Measurements from ENCODE around the gene DTNA.

DTNA gene

GRCh38 chr18:34773378-34773777 lies 63.3 kb downstream of the DTNA start:
- H3K4me2 ChIP-seq (ENCODE audit: low read length) = no peak overlapping the region
- TF ChIP-seq CTCF (IDR thresholded peaks at IDR 0.05; ENCODE audit: low read depth, low read length, poor library complexity, severe bottlenecking) (no peak), EZH2phosphoT487 (IDR thresholded peaks at IDR 0.05; ENCODE audit: borderline replicate concordance, low read length) (no peak)
- H3K27ac ChIP-seq (ENCODE audit: low read depth, low read length) = no peak overlapping the region

GRCh38 chr18:34773961-34774766 lies 64.1 kb downstream of the DTNA start:
- H3K9me3 ChIP-seq (ENCODE audit: control insufficient read depth, insufficient read depth, low read length) = no peaks in the 10 kb centered on the region
- H3K27me3 ChIP-seq (ENCODE audit: control insufficient read depth, low read length) = peaks cover 5% of the 10 kb centered on the region
- H3K4me2 ChIP-seq (ENCODE audit: low read length) = no peak overlapping the region
- H3K4me3 ChIP-seq (ENCODE audit: low read length) = no peak overlapping the region
- no peaks in the 10 kb centered on the region for H3K4me1 ChIP-seq (ENCODE audit: control insufficient read depth, low read length)
- H3F3A ChIP-seq (ENCODE audit: control insufficient read depth, insufficient read depth) = no peaks in the 10 kb centered on the region
- no peaks in the 10 kb centered on the region for H3K79me2 ChIP-seq (ENCODE audit: control insufficient read depth, low read length)
- H3K27ac ChIP-seq (ENCODE audit: low read depth, low read length) = no peak overlapping the region
- no peaks in the 10 kb centered on the region for H3K9me2 ChIP-seq (replicated peaks; ENCODE audit: control insufficient read depth, low read length)
- TF ChIP-seq EZH2phosphoT487 (IDR thresholded peaks at IDR 0.05; ENCODE audit: borderline replicate concordance, low read length) = no peak
- TF ChIP-seq CTCF (IDR thresholded peaks at IDR 0.05; ENCODE audit: low read depth, low read length, poor library complexity, severe bottlenecking) = no peak
- H3K36me3 ChIP-seq (ENCODE audit: control insufficient read depth, low read length) = no peaks in the 10 kb centered on the region
- H4K20me1 ChIP-seq (ENCODE audit: control insufficient read depth, insufficient read depth, low read depth, low read length) = no peaks in the 10 kb centered on the region

More at GRCh38 chr18:34773378-34773777, 63.3 kb downstream of the DTNA start:
- Histone ChIP-seq H3K36me3 (ENCODE audit: control insufficient read depth, low read length) (no peaks in the 10 kb centered on the region), H3K27me3 (ENCODE audit: control insufficient read depth, low read length) (peaks cover 5% of the 10 kb centered on the region), H3K4me3 (ENCODE audit: low read length) (no peak overlapping the region), H3K9me3 (ENCODE audit: control insufficient read depth, insufficient read depth, low read length) (no peaks in the 10 kb centered on the region), H3K4me1 (ENCODE audit: control insufficient read depth, low read length) (no peaks in the 10 kb centered on the region), H3F3A (ENCODE audit: control insufficient read depth, insufficient read depth) (no peaks in the 10 kb centered on the region), H3K9me2 (replicated peaks; ENCODE audit: control insufficient read depth, low read length) (no peaks in the 10 kb centered on the region), H4K20me1 (ENCODE audit: control insufficient read depth, insufficient read depth, low read depth, low read length) (no peaks in the 10 kb centered on the region), H3K79me2 (ENCODE audit: control insufficient read depth, low read length) (no peaks in the 10 kb centered on the region)

- H3F3A ChIP-seq (ENCODE audit: control insufficient read depth, insufficient read depth) = no peaks in the 10 kb centered on the region
- H4K20me1 ChIP-seq (ENCODE audit: control insufficient read depth, insufficient read depth, low read depth, low read length) = no peaks in the 10 kb centered on the region
- TF ChIP-seq EZH2phosphoT487 (IDR thresholded peaks at IDR 0.05; ENCODE audit: borderline replicate concordance, low read length) (no peak), CTCF (IDR thresholded peaks at IDR 0.05; ENCODE audit: low read depth, low read length, poor library complexity, severe bottlenecking) (no peak)
- H3K4me2 ChIP-seq (ENCODE audit: low read length) = no peak overlapping the region
- H3K27me3 ChIP-seq (ENCODE audit: control insufficient read depth, low read length) = peaks cover 5% of the 10 kb centered on the region; the same call in 1 of the 2 replicates
- H3K9me3 ChIP-seq (ENCODE audit: control insufficient read depth, insufficient read depth, low read length) = no peaks in the 10 kb centered on the region
- H3K4me1 ChIP-seq (ENCODE audit: control insufficient read depth, low read length) = no peaks in the 10 kb centered on the region
- no peak overlapping the region for H3K4me3 ChIP-seq (ENCODE audit: low read length)
- H3K27ac ChIP-seq (ENCODE audit: low read depth, low read length) = no peak overlapping the region
- H3K9me2 ChIP-seq (replicated peaks; ENCODE audit: control insufficient read depth, low read length) = no peaks in the 10 kb centered on the region
- no peaks in the 10 kb centered on the region for H3K79me2 ChIP-seq (ENCODE audit: control insufficient read depth, low read length)
- H3K36me3 ChIP-seq (ENCODE audit: control insufficient read depth, low read length) = no peaks in the 10 kb centered on the region
These were observed 65.4 kb downstream of the DTNA start for GRCh38 chr18:34775461-34775860.

All from DOHH2 (cell line).